Fibroblast of lung (primary cell): Measurements from ENCODE around the gene RNASE8. TPM values are rescaled to one million over a fixed set of nuclear protein-coding genes. Genes with fewer than 3 reads are reported as not detected.
A peak's percentile ranks its signal among the peaks of the same experiment; 100 is the strongest.

Experiments used
- DNase-seq, 2 donors: peaks; one replicate each; pipeline versions ENCODE4 v3.0.0 to v3.0.0-alpha.2; 2010; ENCODE audit warnings: low read depth in 2 of 2
- H2AFZ ChIP-seq: 2 replicates; pipeline ENCODE4 v1.5.1; 2012; ENCODE audit warnings: low read length, control low read depth, inconsistent platforms
- H3K27ac ChIP-seq: 2 replicates; pipeline ENCODE4 v1.5.1; 2011; ENCODE audit warnings: low read length, control low read depth; ENCODE audit not compliant: insufficient read depth
- H3K27me3 ChIP-seq: 2 replicates; pipeline ENCODE4 v1.5.1; 2011; ENCODE audit warnings: mild to moderate bottlenecking, low read length; ENCODE audit not compliant: control insufficient read depth, insufficient read depth
- H3K36me3 ChIP-seq: 2 replicates; pipeline ENCODE4 v1.5.1; 2011; ENCODE audit warnings: low read length; ENCODE audit not compliant: control insufficient read depth, insufficient read depth
- H3K4me1 ChIP-seq: 2 replicates; pipeline ENCODE4 v1.5.1; 2011; ENCODE audit warnings: low read length; ENCODE audit not compliant: control insufficient read depth, insufficient read depth; ENCODE audit errors: extremely low read depth
- H3K4me2 ChIP-seq: 2 replicates; pipeline ENCODE4 v1.5.1; 2011; ENCODE audit warnings: low read length, control low read depth; ENCODE audit not compliant: insufficient read depth; ENCODE audit errors: extremely low read depth
- H3K4me3 ChIP-seq, 4 experiments: fragments of 200-600 bp in 1 of 4; sonication (generic) in 1 of 4; replicated peaks in 1 of 4; 2 replicates each; pipeline ENCODE4 v1.5.1; 2011 to 2016; ENCODE audit warnings: low read length in 4 of 4, low read depth in 3 of 4, mild to moderate bottlenecking in 3 of 4, control low read depth in 2 of 4, inconsistent platforms in 1 of 4, mixed read lengths in 1 of 4; ENCODE audit not compliant: insufficient read depth in 1 of 4; ENCODE audit errors: control extremely low read depth in 1 of 4
- H3K79me2 ChIP-seq: 2 replicates; pipeline ENCODE4 v1.5.1; 2012; ENCODE audit warnings: mild to moderate bottlenecking, low read length, inconsistent platforms; ENCODE audit not compliant: control insufficient read depth, insufficient read depth
- H3K9ac ChIP-seq: 2 replicates; pipeline ENCODE4 v1.5.1; 2011; ENCODE audit warnings: mild to moderate bottlenecking, low read length, control low read depth; ENCODE audit not compliant: insufficient read depth
- H3K9me3 ChIP-seq: 2 replicates; pipeline ENCODE4 v1.5.1; 2012; ENCODE audit warnings: low read depth, low read length; ENCODE audit not compliant: control insufficient read depth, insufficient read depth
- H4K20me1 ChIP-seq: 2 replicates; pipeline ENCODE4 v1.5.1; 2011; ENCODE audit warnings: low read length; ENCODE audit not compliant: control insufficient read depth, insufficient read depth; ENCODE audit errors: extremely low read depth
- EZH2 ChIP-seq: IDR thresholded peaks from 2 replicates; pipeline ENCODE4 v1.5.1; 2012; ENCODE audit warnings: low read length, control low read depth, mild to moderate bottlenecking; ENCODE audit errors: missing control alignments
- polyA plus RNA-seq, 2 donors: library from polyadenylated mRNA; depleted of rRNA in 1 of 2; stranded (reverse) in 1 of 2; unstranded in 1 of 2; fragments of >200 nt; gene quantifications; 2 replicates each; pipeline ENCODE4 v1.2.1, GENCODE V29; 2011 to 2012; ENCODE audit warnings: missing spikeins in 1 of 2
- total RNA-seq: library from RNA; depleted of rRNA; stranded (reverse); fragments of >200 nt; gene quantifications from 2 replicates; pipeline ENCODE4 v1.2.1, GENCODE V29; 2014
- TF ChIP-seq, protein P1 (sequence below), 2 donors: IDR thresholded peaks in 1 of 2; conservative IDR thresholded peaks in 1 of 2; 1 replicate in 1 of 2; 2 replicates in 1 of 2; pipeline ENCODE4 v1.5.1; 2011 to 2012; ENCODE audit warnings: low read length in 2 of 2, control low read depth in 1 of 2, inconsistent platforms in 1 of 2, low read depth in 1 of 2, mild to moderate bottlenecking in 1 of 2

The RNASE8 gene
- total and polyA plus RNA-seq, 2 donors (not counting 1 experiment from before 2014, with no cell fraction given), result not detected

DNA sequence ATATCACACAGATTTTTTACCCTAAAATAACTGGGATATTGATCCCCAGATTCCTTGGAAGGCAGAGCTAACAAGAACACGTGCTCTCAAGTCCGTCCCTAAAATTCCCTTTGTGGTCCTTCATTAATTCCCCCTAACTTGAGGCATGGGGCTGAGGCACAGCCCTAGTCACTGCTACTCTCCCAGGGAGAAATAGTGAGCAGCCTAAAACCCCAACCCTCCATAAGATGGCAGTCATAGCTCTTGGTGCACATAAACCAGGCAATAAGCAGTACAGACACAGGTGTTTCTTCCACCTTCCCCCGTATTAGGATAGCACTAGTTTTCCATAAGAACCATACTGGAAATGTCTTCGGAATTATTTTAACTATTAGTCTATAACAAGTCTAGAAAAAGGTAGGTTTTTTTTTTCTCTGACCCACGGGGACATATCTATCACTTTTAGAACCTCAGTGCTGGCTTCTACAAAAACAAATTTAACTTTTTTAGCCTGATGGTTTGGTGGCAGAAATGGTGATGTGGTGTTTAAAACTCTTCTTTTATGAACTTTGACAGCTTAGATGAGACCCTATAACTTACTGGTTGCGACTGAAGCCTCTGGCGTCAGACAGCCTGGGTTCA, 9.4 kb downstream of the RNASE8 start:
- H3K27ac ChIP-seq, result no peak overlapping the region
- no peak overlapping the region for H3K4me2 ChIP-seq
- H3K79me2 ChIP-seq, result no peaks in the 10 kb centered on the region
- no peaks in the 10 kb centered on the region for H3K36me3 ChIP-seq
- no peaks in the 10 kb centered on the region for H3K9me3 ChIP-seq
- H3K4me3 ChIP-seq, result no peak overlapping the region
- no peak overlapping the region for H2AFZ ChIP-seq
- DNase-seq, result peak in 1 of 2 donors; percentile 14
- H3K9ac ChIP-seq, result no peak overlapping the region
- H3K4me1 ChIP-seq, result peaks cover 5% of the 10 kb centered on the region
- H3K27me3 ChIP-seq, result no peaks in the 10 kb centered on the region
- H4K20me1 ChIP-seq, result no peaks in the 10 kb centered on the region
- TF ChIP-seq, protein P1, sequence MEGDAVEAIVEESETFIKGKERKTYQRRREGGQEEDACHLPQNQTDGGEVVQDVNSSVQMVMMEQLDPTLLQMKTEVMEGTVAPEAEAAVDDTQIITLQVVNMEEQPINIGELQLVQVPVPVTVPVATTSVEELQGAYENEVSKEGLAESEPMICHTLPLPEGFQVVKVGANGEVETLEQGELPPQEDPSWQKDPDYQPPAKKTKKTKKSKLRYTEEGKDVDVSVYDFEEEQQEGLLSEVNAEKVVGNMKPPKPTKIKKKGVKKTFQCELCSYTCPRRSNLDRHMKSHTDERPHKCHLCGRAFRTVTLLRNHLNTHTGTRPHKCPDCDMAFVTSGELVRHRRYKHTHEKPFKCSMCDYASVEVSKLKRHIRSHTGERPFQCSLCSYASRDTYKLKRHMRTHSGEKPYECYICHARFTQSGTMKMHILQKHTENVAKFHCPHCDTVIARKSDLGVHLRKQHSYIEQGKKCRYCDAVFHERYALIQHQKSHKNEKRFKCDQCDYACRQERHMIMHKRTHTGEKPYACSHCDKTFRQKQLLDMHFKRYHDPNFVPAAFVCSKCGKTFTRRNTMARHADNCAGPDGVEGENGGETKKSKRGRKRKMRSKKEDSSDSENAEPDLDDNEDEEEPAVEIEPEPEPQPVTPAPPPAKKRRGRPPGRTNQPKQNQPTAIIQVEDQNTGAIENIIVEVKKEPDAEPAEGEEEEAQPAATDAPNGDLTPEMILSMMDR (conservative IDR thresholded peaks at IDR 0.05 in 1 of 2, IDR thresholded peaks at IDR 0.05 in 1 of 2; ENCODE audit: low read depth in 1 of 2, low read length in 2 of 2), result peak in 1 of 2 donors; percentile 32
- TF ChIP-seq EZH2, result no peak

- Histone ChIP-seq H3K27me3 (no peaks in the 10 kb centered on the region), H3K9ac (no peak overlapping the region), H2AFZ (peak overlapping the region; percentile 17), H3K4me2 (peak overlapping the region; percentile 72), H3K9me3 (no peaks in the 10 kb centered on the region), H3K4me1 (peaks cover 11% of the 10 kb centered on the region), H4K20me1 (no peaks in the 10 kb centered on the region), H3K79me2 (no peaks in the 10 kb centered on the region), H3K4me3 (peak overlapping the region in 2 of 4 experiments; percentile 57 to 74), H3K27ac (no peak overlapping the region), H3K36me3 (peaks cover 2% of the 10 kb centered on the region)
- TF ChIP-seq, protein P1 (conservative IDR thresholded peaks at IDR 0.05 in 1 of 2, IDR thresholded peaks at IDR 0.05 in 1 of 2; ENCODE audit: low read depth in 1 of 2, low read length in 2 of 2), result peak; percentile 66 to 70
- TF ChIP-seq EZH2, result peak; percentile 41
- DNase-seq, result peak; percentile 50 to 61
Measured at GRCh38 chr14:21068521-21069387, 11.1 kb downstream of the RNASE8 start.

DNA sequence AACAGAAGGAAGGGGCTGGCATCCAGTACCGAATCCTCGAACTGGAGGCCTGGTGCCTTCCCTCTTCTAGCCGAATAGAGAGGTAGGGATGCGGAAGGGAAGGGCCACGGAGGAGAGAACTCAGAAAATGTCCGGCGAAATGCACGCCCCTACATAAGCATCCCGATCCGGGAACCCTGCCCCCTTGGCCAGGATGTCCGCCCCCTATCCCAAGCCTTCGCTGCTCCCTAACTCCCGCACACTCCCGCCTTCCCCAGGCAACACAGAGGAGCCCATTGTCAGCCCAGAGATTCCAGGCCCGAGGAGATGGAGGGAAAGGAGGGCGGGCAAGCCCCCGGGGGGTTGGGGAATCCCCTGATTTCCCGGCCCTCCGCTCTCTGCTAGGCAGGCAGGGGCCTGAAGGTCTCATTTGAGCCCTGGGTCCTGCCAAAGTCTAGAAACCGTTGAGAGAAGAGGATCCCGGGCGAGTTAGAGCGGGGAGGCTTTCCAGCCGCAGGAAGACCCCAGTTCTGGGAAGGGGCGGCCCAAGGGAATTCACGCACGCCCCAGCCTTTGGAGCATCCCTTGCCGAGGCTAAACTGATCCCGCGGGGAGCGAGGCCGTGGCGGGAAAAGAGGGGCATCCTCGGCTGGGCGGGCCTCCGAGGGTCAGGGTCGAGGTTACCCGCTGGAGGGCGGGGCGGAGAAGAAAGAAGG, 11.9 kb downstream of the RNASE8 start:
- Histone ChIP-seq H3K4me2 (peak overlapping the region; percentile 72), H2AFZ (peak overlapping the region; percentile 17), H3K27me3 (no peaks in the 10 kb centered on the region), H3K36me3 (peaks cover 8% of the 10 kb centered on the region), H3K9ac (peak overlapping the region; percentile 67), H3K4me3 (peak overlapping the region; percentile 38 to 74 (median 48)), H3K4me1 (peaks cover 11% of the 10 kb centered on the region), H3K79me2 (peaks cover 2% of the 10 kb centered on the region), H3K27ac (peak overlapping the region; percentile 59), H4K20me1 (no peaks in the 10 kb centered on the region), H3K9me3 (no peaks in the 10 kb centered on the region)
- peak; percentile 23 to 54 for DNase-seq
- TF ChIP-seq, protein P1 (conservative IDR thresholded peaks at IDR 0.05 in 1 of 2, IDR thresholded peaks at IDR 0.05 in 1 of 2; ENCODE audit: low read depth in 1 of 2, low read length in 2 of 2), result no peak
- TF ChIP-seq EZH2, result no peak
